ENCODE results near the gene CCR4.
"Not testable (repeated sequence)": the region's sequence is repeated elsewhere in the genome, so short reads cannot be mapped to it uniquely, and the experiment has no call there.

GRCh38 chr3:32939531-32940284 is 11.7 kb upstream of the CCR4 start:
- not testable (repeated sequence) for TF ChIP-seq POLR2A, POLR2AphosphoS5 (IDR thresholded peaks at IDR 0.05)
- TF ChIP-seq, protein P1, sequence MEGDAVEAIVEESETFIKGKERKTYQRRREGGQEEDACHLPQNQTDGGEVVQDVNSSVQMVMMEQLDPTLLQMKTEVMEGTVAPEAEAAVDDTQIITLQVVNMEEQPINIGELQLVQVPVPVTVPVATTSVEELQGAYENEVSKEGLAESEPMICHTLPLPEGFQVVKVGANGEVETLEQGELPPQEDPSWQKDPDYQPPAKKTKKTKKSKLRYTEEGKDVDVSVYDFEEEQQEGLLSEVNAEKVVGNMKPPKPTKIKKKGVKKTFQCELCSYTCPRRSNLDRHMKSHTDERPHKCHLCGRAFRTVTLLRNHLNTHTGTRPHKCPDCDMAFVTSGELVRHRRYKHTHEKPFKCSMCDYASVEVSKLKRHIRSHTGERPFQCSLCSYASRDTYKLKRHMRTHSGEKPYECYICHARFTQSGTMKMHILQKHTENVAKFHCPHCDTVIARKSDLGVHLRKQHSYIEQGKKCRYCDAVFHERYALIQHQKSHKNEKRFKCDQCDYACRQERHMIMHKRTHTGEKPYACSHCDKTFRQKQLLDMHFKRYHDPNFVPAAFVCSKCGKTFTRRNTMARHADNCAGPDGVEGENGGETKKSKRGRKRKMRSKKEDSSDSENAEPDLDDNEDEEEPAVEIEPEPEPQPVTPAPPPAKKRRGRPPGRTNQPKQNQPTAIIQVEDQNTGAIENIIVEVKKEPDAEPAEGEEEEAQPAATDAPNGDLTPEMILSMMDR (IDR thresholded peaks at IDR 0.05), result not testable (repeated sequence)
